OCI-LY3 (cell line): ENCODE results near the gene TSPAN12.

Experiments used
- H2AFZ ChIP-seq: fragments of 200-600, 300-600 bp; shearing (Covaris generic); 2 replicates; pipeline ENCODE4 v1.6.0; 2014; ENCODE audit warnings: antibody characterized with exemption, low read depth, low read length
- H3K27ac ChIP-seq: fragments of 200-600, 300-600 bp; sonication (generic); 2 replicates; pipeline ENCODE4 v1.5.1; 2014; ENCODE audit warnings: mild to moderate bottlenecking, low read length, moderate library complexity, mixed read lengths
- H3K27me3 ChIP-seq: fragments of 200-600, 300-600 bp; sonication (generic); 2 replicates; pipeline ENCODE4 v1.6.1; 2014; ENCODE audit warnings: low read depth, low read length, mixed read lengths
- H3K36me3 ChIP-seq: fragments of 200-600, 300-600 bp; sonication (generic); replicated peaks from 2 replicates; pipeline ENCODE3; 2014; ENCODE audit warnings: low read depth, low read length, mixed read lengths
- H3K4me1 ChIP-seq: fragments of 300-600, 200-600 bp; sonication (generic); 2 replicates; pipeline ENCODE4 v1.6.1; 2014; ENCODE audit warnings: low read length, mixed read lengths
- H3K4me2 ChIP-seq: fragments of 200-600, 300-600 bp; sonication (generic); 2 replicates; pipeline ENCODE4 v1.6.1; 2014; ENCODE audit warnings: low read length, mixed read lengths
- H3K4me3 ChIP-seq: fragments of 300-600, 200-600 bp; sonication (generic); 2 replicates; pipeline ENCODE4 v1.5.1; 2014; ENCODE audit warnings: antibody characterized with exemption, mild to moderate bottlenecking, low read length, moderate library complexity
- H3K79me2 ChIP-seq: fragments of 300-600, 200-600 bp; shearing (Covaris generic); 2 replicates; pipeline ENCODE4 v1.6.1; 2014; ENCODE audit warnings: mild to moderate bottlenecking, low read length, mixed read lengths
- H3K9ac ChIP-seq: fragments of 300-600, 200-600 bp; shearing (Covaris generic); 2 replicates; pipeline ENCODE4 v1.6.0; 2014; ENCODE audit warnings: mild to moderate bottlenecking, low read length, moderate library complexity
- H3K9me3 ChIP-seq: fragments of 200-600, 300-600 bp; shearing (Covaris generic); 2 replicates; pipeline ENCODE4 v1.6.1; 2014; ENCODE audit warnings: low read length, mixed read lengths; ENCODE audit not compliant: insufficient read depth
- H4K20me1 ChIP-seq: fragments of 200-600, 300-600 bp; sonication (generic); 2 replicates; pipeline ENCODE4 v1.6.1; 2016; ENCODE audit warnings: low read length, mixed read lengths; ENCODE audit not compliant: insufficient read depth
- CTCF ChIP-seq: fragments of 200-600, 300-600 bp; sonication (generic); IDR thresholded peaks from 2 replicates; pipeline ENCODE4 v1.5.1; 2014; ENCODE audit warnings: antibody characterized with exemption, low read length, low read depth
- EZH2phosphoT487 ChIP-seq: fragments of 200-600 bp; shearing (Covaris generic); IDR thresholded peaks from 2 replicates; pipeline ENCODE4 v1.6.1; 2018; ENCODE audit warnings: antibody characterized with exemption, mixed run types, low read depth

Gene TSPAN12

GRCh38 chr7:120836556-120837115 lies 21.3 kb downstream of the TSPAN12 start:
- Histone ChIP-seq H2AFZ (no peak overlapping the region), H3K27ac (no peak overlapping the region), H4K20me1 (no peaks in the 10 kb centered on the region), H3K79me2 (no peaks in the 10 kb centered on the region), H3K4me1 (peaks cover 14% of the 10 kb centered on the region), H3K4me3 (no peak overlapping the region), H3K9me3 (no peaks in the 10 kb centered on the region), H3K27me3 (no peaks in the 10 kb centered on the region), H3K4me2 (no peak overlapping the region), H3K9ac (no peak overlapping the region), H3K36me3 (no peaks in the 10 kb centered on the region)
- no peak for TF ChIP-seq EZH2phosphoT487
- no peak for TF ChIP-seq CTCF

- H3K4me1 ChIP-seq, result peaks cover 14% of the 10 kb centered on the region
- no peaks in the 10 kb centered on the region for H3K79me2 ChIP-seq
- no peak overlapping the region for H3K27ac ChIP-seq
- no peak overlapping the region for H3K9ac ChIP-seq
- H3K36me3 ChIP-seq, result no peaks in the 10 kb centered on the region
- TF ChIP-seq CTCF, result no peak
- TF ChIP-seq EZH2phosphoT487, result no peak
- no peak overlapping the region for H3K4me3 ChIP-seq
- H2AFZ ChIP-seq, result no peak overlapping the region
- no peaks in the 10 kb centered on the region for H4K20me1 ChIP-seq
- no peak overlapping the region for H3K4me2 ChIP-seq
- no peaks in the 10 kb centered on the region for H3K9me3 ChIP-seq
- no peaks in the 10 kb centered on the region for H3K27me3 ChIP-seq
Measured at GRCh38 chr7:120834726-120835125, 23.2 kb downstream of the TSPAN12 start.

- TF ChIP-seq CTCF, result no peak
- TF ChIP-seq EZH2phosphoT487, result no peak
- Histone ChIP-seq H3K27ac (no peak overlapping the region), H4K20me1 (no peaks in the 10 kb centered on the region), H3K36me3 (no peaks in the 10 kb centered on the region), H3K9ac (no peak overlapping the region), H3K4me2 (no peak overlapping the region), H3K4me1 (peaks cover 11% of the 10 kb centered on the region), H3K79me2 (no peaks in the 10 kb centered on the region), H2AFZ (no peak overlapping the region; the same call in 1 of the 2 replicates), H3K9me3 (no peaks in the 10 kb centered on the region), H3K4me3 (no peak overlapping the region), H3K27me3 (no peaks in the 10 kb centered on the region)
Measured at GRCh38 chr7:120833546-120833945, 24.4 kb downstream of the TSPAN12 start.

GRCh38 chr7:120832803-120833202 lies 25.1 kb downstream of the TSPAN12 start:
- Histone ChIP-seq H3K9me3 (no peaks in the 10 kb centered on the region), H3K27ac (no peak overlapping the region), H2AFZ (no peak overlapping the region), H3K4me1 (peaks cover 4% of the 10 kb centered on the region), H3K9ac (no peak overlapping the region), H4K20me1 (no peaks in the 10 kb centered on the region), H3K27me3 (no peaks in the 10 kb centered on the region), H3K4me3 (no peak overlapping the region), H3K79me2 (no peaks in the 10 kb centered on the region), H3K4me2 (no peak overlapping the region), H3K36me3 (no peaks in the 10 kb centered on the region)
- no peak for TF ChIP-seq EZH2phosphoT487
- TF ChIP-seq CTCF, result no peak
